Loucy (cell line): ENCODE measurements around the gene SHMT2.

Experiments
- CTCF ChIP-seq: fragments of 200-600 bp; sonication (generic); conservative IDR thresholded peaks from 2 replicates; pipeline ENCODE4 v1.5.1; 2014; ENCODE audit warnings: mild to moderate bottlenecking, antibody characterized with exemption, low read length
- EZH2phosphoT487 ChIP-seq: fragments of 200-600 bp; IDR thresholded peaks from 2 replicates; pipeline ENCODE4 v1.6.1; 2018; ENCODE audit warnings: antibody characterized with exemption, mild to moderate bottlenecking, moderate library complexity, borderline replicate concordance

DNA sequence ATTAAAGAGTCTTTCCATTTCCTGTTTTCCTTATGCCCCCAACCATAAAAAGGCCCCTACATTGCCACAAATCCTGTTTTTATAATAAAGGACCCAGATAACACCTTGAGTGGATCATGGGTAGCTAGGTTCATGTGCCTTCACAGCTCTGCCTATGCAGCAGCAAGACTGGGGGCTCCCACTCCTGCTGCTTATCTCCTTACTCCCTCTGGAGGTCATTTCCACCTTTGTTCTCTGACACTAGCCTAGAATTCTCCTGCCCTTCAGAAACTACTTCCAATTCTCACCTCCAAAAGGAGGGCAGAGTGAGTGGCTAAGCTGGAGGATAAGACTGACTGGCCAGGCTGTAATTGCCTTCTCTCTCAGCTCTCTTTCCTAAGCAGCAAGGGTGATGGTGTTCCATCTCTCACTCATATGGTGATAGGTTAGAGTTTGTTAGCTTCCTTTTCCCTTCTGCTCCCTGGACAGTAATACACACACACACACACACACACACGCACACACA is 41.5 kb downstream of the SHMT2 start:
- peak; percentile 24 for TF ChIP-seq CTCF
- no peak for TF ChIP-seq EZH2phosphoT487
